ENCODE measurements around the gene RPL22. TPM values are rescaled to one million over a fixed set of nuclear protein-coding genes. Genes with fewer than 3 reads are reported as not detected.

Gene RPL22
- total RNA-seq: 180 and 188 TPM in 2 replicates

DNA sequence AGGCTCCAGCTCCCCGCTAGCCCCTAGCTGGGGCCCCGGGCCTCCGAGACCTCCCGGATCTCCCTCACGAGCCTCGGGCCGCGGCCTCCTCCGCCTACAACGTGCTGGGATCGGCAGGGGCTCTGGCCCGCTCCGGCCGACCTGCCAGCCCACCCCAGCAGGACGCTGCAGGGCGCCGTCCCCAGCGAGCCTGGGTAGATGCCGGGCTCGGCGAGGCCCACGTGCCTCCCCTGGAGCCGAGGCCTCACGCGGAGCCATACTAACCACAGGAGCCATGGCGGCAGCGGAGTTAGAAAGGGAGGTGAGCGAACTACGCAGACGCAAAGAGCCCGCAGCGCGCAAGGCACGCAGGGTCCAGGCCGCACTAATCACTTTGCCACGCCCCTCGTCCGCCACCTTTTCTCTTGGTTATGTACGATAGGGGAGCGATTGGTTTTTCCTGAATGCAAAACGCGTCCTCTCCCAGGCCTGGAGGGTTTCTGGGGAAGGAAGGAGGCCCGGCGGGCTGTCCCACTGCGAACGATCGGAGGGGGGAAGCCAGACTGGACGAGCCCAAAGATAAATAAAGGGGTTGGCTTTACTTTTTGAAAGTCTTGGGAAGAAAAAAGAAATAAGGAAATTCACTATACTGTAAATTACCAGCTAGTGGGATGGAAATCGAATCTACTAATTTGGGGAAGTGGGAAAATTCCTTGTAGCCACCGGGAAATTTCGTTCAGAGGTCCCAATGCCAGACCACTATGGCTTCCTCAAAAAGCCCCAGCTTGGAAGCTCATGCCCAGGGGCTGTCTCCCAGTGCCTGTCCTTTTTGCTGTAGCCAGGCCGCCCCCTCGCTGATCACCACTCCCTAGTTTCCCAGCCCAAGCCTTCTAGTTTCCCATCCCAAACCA lies at the start of gene RPL22:
TSS of gene RPL22 (minus strand) at position 298 of the 890 bp plus-strand sequence. CDS start at position 276, 22 bp downstream.

DNA sequence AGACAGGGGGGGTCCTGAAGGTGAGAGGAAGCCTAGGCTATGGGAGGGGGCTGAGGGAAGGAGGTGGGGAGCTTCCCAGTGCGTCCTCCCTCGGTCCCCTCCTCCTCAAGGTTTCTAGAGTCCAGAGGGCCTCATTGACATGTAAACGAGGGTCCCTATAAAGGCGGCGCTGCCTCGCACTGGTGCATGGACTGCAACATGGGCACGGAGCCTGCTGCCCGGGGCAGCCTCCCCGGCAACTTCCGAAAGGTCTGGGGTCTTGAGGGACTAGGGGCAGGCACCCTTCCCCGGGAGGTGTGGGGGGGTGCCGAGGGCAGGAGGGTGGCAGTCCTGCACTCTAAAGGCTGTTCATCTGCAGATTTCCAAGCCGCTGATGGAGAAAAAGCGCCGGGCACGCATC lies 44.6 kb upstream of the RPL22 start, which contains the start of gene HES3:
TSS of gene HES3 (plus strand) at position 187 of the 400 bp plus-strand sequence. CDS start at position 374, 187 bp downstream.

DNA sequence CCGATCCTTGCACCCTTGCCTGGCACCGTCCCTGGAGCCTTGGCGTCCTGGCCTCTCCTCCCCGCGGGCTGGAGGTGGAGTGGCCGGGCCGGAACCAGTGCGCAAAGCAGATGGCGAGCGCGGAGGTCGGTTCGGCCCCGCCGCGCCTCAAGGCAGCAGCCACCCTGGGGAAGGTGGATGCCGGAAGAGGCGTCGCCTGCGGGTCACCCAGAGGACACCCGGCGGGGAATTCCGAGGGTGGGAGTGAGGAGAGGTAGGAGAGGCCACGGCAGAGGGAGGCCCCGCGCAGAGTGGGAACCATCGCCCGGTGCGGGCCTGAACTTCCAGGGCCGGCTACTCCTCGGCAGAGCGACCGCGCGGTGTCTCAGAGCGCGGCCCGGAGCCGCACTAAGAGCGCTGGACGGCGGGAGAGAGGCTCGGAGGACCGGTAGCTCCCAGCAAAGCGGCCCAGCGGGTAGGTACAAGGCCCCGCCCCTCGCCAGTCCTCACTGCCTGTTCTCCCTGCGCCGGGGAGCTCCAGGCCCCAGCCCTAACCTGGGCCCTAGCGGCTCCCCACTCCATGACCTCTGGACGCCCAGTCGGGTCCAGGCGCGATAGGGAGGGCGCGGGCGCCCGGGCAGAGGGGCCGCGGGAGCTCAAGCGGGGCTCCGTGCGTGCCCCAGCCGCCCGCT lies 6.6 kb upstream of the RPL22 start, which contains the start of gene RNF207:
TSS of gene RNF207 (plus strand) at position 271 of the 671 bp plus-strand sequence. CDS start 417 bp downstream, outside the sequence.

DNA sequence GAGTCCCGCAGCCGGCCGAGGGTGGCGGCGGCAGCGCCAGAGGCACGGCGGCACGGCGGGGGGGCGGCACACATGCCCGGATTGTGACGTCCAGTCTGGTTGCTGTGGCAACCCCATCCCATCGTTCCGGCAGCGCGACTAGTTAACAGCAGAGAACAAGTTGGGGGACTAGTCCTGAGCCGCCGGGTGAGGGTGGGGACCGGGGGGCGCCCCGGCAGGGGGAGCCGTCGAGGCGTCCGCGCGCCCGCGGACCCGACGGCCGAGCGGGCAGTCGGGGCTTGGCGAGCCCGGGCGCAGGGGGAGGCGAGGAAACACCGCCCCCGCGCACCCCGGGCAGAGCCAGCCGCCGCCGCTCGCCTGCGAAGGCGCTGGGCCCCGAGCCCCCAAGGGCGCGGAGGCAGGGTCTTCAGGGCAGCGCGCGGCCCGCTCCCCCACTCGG lies 19.1 kb downstream of the RPL22 start, which contains the start of gene CHD5:
TSS of gene CHD5 (minus strand) at position 54 of the 439 bp plus-strand sequence. CDS start 298 bp downstream, outside the sequence.

Other genes with a start within 250 kb of the RPL22 start
- gene NPHP4, start 207.2 kb downstream of the RPL22 start, total RNA-seq: 4.1 and 4.4 TPM in 2 replicates
- 3.7 and 5.7 TPM in 2 replicates for gene KCNAB2, start 153.7 kb downstream of the RPL22 start, total RNA-seq
- gene CHD5, start 19.3 kb downstream of the RPL22 start, total RNA-seq: under 0.01 TPM in 2 replicates
- 5.3 and 16.6 TPM in 2 replicates for gene RNF207, start 6.5 kb upstream of the RPL22 start, total RNA-seq
- gene ICMT, start 36.4 kb upstream of the RPL22 start, total RNA-seq: 68.4 and 79.7 TPM in 2 replicates
- not detected in 2 replicates for gene HES3, start 44.6 kb upstream of the RPL22 start, total RNA-seq
- 3.0 and 4.9 TPM in 2 replicates for gene GPR153, start 61.5 kb upstream of the RPL22 start, total RNA-seq
- 25.4 and 37.7 TPM in 2 replicates for gene ACOT7, start 194.2 kb upstream of the RPL22 start, total RNA-seq
- gene HES2, start 220.3 kb upstream of the RPL22 start, total RNA-seq: 0.09 and 0.14 TPM in 2 replicates
- gene ESPN, start 225.2 kb upstream of the RPL22 start, total RNA-seq: not detected in 2 replicates

Data from smooth muscle cell of bladder (primary cell).